Thyroid gland (tissue), 4 donors: ENCODE data around the gene PRKCE.

Experiments
- CTCF ChIP-seq, 6 experiments: fragments of 200-600 bp in 3 of 6; fragments of 450-650 bp in 3 of 6; sonication (generic) in 3 of 6; IDR thresholded peaks; one replicate each; pipeline ENCODE4 v1.5.1; 2016 to 2019; ENCODE audit warnings: antibody characterized with exemption in 6 of 6, mild to moderate bottlenecking in 2 of 6, inconsistent platforms in 1 of 6, moderate library complexity in 1 of 6
- POLR2A ChIP-seq, 2 donors: fragments of 450-650 bp; IDR thresholded peaks; one replicate each; pipeline ENCODE4 v1.6.1; 2017; ENCODE audit warnings: antibody characterized with exemption in 2 of 2, mild to moderate bottlenecking in 2 of 2, moderate library complexity in 1 of 2

GRCh38 chr2:46158661-46159060 is 507.2 kb downstream of the PRKCE start:
- no peak for TF ChIP-seq POLR2A (IDR thresholded peaks at IDR 0.05)
- no peak for TF ChIP-seq CTCF (IDR thresholded peaks at IDR 0.05)
